Stimulated activated CD8-positive, alpha-beta memory T cell treated with anti-CD3 and anti-CD28 coated beads, Interleukin-12 subunit alpha, Interleukin-12 subunit beta, amount 100 ng/mL, for 1 hour (primary cell): Measurements from ENCODE around the gene CACNB3.
"Not testable (repeated sequence)": the region's sequence is repeated elsewhere in the genome, so short reads cannot be mapped to it uniquely, and the experiment has no call there.

Experiments used
- DNase-seq: peaks from one replicate; pipeline ENCODE4 v3.0.0-alpha.2; 2020; ENCODE audit warnings: low read depth

Gene CACNB3

DNA sequence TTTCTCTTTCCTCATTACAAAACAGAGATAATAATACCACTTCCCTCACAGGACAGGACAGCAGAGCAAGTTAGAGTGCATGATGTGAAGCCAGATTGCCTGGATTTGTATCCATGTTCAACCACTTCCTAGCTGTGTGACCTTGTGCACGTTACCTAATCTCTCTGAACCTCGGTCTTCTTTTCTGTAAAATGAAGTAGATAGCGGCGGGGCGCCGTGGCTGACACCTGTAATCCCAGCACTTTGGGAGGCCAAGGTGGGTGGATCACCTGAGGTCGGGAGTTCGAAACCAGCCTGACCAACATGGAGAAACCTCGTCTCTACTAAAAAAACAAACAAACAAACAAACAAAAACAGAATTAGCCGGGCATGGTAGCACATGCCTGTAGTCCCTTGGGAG is 36.6 kb downstream of the CACNB3 start:
- DNase-seq = not testable (repeated sequence)

DNA sequence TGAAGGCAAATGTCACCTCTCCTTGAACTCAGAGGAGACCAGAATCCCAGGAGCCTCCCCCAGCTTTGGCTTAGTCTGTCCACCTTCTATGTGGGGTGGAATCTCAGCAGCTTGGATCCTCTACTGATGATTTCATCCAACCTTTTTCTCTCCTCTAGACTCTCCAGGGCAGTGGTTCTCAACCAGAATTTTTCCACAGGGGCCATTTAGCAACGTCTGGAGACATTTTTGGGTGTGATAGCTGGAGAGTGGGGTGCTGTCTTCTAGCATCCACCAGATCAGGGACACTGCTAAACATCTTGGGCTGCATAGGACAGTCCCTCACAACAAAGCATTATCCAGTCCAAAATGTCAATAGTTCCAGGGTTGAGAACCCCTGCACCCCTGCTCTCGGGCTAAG is 38.1 kb downstream of the CACNB3 start:
- DNase-seq = no peak

GRCh38 chr12:48857278-48857994 is 39.1 kb downstream of the CACNB3 start:
- DNase-seq = no peak

DNA sequence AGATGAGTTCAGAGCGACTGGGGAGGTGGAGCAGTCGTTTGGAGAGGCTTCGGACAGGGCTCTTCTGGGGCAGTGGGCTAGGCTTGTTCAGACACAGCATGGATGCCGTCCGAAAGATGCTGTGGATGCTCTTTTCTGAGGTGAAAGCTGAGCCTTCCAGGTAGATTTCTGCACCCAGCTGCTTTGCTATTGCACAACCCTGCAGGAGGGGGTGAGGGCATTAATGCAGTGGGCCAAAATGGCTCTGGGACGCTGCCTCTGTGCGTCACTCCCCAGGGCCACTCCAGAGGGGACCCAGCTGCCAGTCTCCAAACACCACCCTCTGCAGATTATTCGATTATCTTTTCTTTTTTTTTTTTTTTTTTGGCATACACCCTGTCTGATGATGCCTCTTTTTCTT is 39.7 kb downstream of the CACNB3 start:
- no peak for DNase-seq

- DNase-seq = no peak
These were observed 41.3 kb downstream of the CACNB3 start for GRCh38 chr12:48859607-48860006.

DNA sequence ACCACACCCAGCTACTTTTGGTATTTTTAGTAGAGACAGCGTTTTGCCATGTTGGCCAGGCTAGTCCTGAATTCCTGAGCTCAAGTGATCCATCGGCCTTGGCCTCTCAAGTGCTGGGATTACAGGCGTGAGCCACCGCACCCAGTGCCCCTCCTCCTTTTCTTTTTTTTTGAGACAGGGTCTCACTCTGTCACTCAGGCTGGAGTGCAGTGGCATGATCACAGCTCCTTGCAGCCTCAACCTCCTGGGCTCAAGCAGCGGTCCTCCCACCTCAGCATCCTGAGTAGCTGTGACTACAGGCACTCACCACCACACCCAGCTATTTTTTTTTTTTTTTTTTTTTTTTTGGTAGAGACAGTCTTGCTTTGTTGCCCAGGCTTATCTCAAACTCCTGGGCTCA is 41.9 kb downstream of the CACNB3 start:
- not testable (repeated sequence) for DNase-seq

DNA sequence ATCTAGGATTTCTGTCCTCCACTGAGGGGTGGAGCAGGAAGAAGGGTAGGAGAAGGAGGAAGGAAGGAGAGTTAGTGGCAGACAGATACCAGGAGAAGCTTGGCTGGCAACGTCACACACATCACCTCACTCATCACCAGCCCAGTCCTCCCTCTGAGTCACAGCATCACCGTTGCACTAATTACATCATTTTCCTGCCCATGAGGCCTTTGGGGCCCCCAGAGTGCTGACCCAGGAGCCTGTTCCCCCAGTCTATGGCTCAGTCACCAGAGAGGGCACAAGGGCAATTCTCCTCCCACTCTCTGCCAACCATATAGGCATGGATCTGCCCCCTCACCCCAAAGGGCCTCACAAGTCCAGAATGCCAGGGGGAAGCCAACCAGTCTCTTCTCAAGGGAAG is 42.8 kb downstream of the CACNB3 start:
- DNase-seq = no peak

- DNase-seq = no peak
These were observed 44.5 kb downstream of the CACNB3 start for GRCh38 chr12:48862760-48863159.

GRCh38 chr12:48863291-48863690 is 45.0 kb downstream of the CACNB3 start:
- DNase-seq = no peak

DNA sequence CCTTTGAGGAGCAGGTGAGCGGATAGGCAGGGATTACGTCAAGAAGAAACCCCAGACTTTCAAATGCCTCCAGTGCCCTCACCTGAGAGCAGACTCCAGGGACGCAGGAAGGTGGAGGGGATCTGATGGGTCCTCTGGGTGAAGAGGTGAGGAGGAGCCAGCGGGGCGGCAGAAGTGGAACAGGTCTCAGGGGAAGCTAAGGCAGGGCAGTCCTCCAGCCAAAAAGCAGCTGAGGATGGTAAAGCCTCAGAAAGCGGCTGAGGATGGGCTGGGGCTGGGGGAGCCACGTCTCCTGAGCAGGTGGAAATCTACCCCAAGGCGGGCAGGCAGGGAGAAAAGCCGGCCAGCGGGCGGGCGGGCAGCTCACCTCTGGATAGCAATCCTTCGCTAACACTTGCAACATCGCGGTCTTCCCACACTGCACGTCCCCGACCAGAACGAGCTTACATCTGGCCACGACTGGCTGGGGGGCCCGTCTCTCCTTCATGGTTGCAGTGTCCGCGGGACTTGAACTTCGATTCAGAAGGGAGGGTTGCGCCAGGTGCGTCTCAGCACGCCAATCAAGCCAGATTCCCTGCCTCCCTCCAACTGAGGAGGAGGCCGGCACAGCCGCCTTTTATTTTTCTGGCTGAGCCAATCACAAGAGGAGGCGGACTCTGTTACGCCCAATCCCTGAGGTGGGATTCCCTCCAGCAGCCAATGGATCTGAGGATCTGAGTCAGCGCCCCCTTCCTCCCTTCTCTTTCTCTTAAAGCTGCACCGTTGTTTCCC is 47.2 kb downstream of the CACNB3 start, which contains the start of gene RND1:
RND1 (minus strand) TSS at position 590 of the 771 bp plus-strand sequence; CDS start at position 487, 103 bp downstream.
- peak; percentile 66 for DNase-seq

- DNase-seq = no peak
These were observed 47.9 kb downstream of the CACNB3 start for GRCh38 chr12:48866052-48866711.

- no peak for DNase-seq
These were observed 50.2 kb downstream of the CACNB3 start for GRCh38 chr12:48868451-48868850.

DNA sequence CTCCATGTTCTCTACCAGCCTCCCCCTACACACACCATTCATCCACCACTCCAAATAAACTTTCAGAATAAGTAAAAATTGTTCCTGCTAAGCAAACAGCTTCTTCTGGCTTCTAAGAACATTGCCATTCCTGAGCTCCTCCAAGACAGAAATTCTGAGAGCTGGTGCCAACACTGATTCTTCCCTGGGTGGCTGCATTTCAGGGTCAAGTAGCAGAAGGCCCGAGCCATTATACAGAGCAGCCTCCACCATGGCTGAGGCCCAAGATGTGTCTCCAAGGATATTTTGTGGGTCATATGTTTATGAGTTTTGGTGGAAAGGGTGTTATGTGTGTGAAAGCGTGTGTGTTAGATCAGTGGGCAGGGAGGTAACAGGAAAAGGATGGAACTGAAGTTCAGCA is 50.9 kb downstream of the CACNB3 start:
- DNase-seq = no peak

DNA sequence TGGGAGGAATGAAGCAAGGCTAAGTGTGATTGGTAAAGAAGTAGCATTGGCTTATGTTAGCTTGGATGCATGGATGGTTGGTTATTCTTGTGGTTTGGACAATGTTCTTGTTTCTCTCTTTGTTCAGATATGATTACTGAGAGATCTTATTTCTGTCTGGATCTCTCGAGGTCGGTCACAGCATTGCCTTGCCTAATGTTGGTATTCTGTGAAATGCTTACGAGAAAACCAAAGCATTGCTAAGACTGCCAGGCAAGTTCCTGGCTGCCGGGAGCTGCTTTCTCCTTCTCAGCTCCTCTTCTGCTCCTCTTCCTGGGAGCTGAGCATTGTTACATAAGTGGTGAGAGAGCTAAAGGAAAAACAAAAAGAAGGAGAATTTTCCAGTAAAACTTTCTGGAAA is 54.8 kb downstream of the CACNB3 start:
- no peak for DNase-seq

GRCh38 chr12:48873534-48873933 is 55.2 kb downstream of the CACNB3 start:
- not testable (repeated sequence) for DNase-seq

DNA sequence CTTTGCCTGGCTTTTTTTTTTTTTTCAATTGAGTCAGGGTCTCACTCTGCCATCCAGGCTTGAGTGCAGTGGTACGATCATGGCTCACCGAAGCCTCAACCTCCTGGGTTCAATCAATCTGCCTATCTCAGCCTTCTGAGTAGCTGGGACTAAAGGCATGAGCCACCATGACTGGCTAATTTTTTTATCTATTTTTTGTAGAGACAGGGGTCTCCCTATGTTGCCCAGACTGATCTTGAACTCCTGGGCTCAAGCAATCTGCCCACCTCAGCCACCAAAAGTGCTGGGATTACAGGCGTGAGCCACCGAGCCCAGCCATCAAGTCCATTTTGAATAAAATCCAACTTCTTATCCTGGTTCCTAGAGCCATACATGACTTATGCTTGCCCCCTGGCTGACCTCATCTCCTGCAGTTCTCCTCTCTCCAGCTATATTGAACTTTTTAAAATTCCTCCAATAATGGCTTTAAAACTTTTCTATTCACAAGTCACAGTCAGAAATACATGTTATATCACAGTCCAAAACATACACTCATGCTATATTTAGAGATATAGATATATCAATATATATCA is 57.7 kb downstream of the CACNB3 start:
- no peak for DNase-seq
